K562 (cell line): ENCODE data around the gene PYY. TPM values are rescaled to one million over a fixed set of nuclear protein-coding genes. Genes with fewer than 3 reads are reported as not detected.

Experiments used
- ATAC-seq: fragments of 200-7000 bp; cut with Tn5 transposase; 3 replicates; pipeline ENCODE4 v1.9.1; 2020; ENCODE audit warnings: moderate library complexity
- BruUV-seq: library from RNA; stranded (reverse); fragments of 400-500 nt; replicated peaks from 2 replicates; lab custom pipeline; 2021; lab: Mats Ljungman, UMichigan
- CTCF ChIA-PET: fragments of 300-600 bp; formaldehyde crosslinking; extraction: SDS; loops from one replicate; lab custom pipeline; 2021; ENCODE audit warnings: low intra/inter-chr PET ratio; lab: Yijun Ruan, JAX
- POLR2A ChIA-PET: fragments of 300-600, 350-650 bp; sonication (Branson Sonifier 250); formaldehyde crosslinking; extraction: SDS; loops from one replicate; lab custom pipeline; 2021; ENCODE audit warnings: antibody characterized with exemption, inconsistent platforms; lab: Yijun Ruan, JAX
- DNase-seq, 4 experiments: peaks; one replicate each; pipeline versions ENCODE4 v3.0.0 to v3.0.0-alpha.2; 2011 to 2018; ENCODE audit warnings: low spot score in 3 of 4, mixed read lengths in 3 of 4; ENCODE audit errors: extremely low read depth in 1 of 4
- FAIRE-seq: peaks from 2 replicates; lab custom pipeline; 2011; peaks lifted over from hg19 to GRCh38; lab: Jason Lieb, UNC
- H2AFZ ChIP-seq: 2 replicates; pipeline ENCODE4 v1.6.0; 2011; ENCODE audit warnings: low read depth, low read length, control low read depth, inconsistent platforms
- H3K27ac ChIP-seq: fragments of 200-600 bp; 3 replicates; pipeline ENCODE4 v1.8.0; 2011; ENCODE audit warnings: low read depth, mild to moderate bottlenecking, control low read depth, inconsistent platforms, low read length, moderate library complexity, mixed read lengths; ENCODE audit errors: extremely low read depth
- H3K27me3 ChIP-seq, 2 experiments: fragments of 300-600 bp in 1 of 2; 2 replicates in 1 of 2; 3 replicates in 1 of 2; pipeline versions ENCODE4 v1.6.0 to v1.8.0; 2011; ENCODE audit warnings: inconsistent platforms in 2 of 2, low read length in 2 of 2, mild to moderate bottlenecking in 1 of 2, mixed read lengths in 1 of 2, moderate library complexity in 1 of 2; ENCODE audit not compliant: control insufficient read depth in 2 of 2, insufficient read depth in 2 of 2
- H3K36me3 ChIP-seq: fragments of 300-600 bp; 3 replicates; pipeline ENCODE4 v1.8.0; 2011; ENCODE audit warnings: mild to moderate bottlenecking, low read length, inconsistent platforms; ENCODE audit not compliant: control insufficient read depth, insufficient read depth
- H3K4me1 ChIP-seq, 2 experiments: fragments of 200-600 bp in 1 of 2; replicated peaks in 1 of 2; 2 replicates in 1 of 2; 3 replicates in 1 of 2; pipeline versions ENCODE4 v1.5.1 to v1.8.0; 2011; ENCODE audit warnings: inconsistent platforms in 2 of 2, low read length in 2 of 2, mild to moderate bottlenecking in 1 of 2, mixed read lengths in 1 of 2, moderate library complexity in 1 of 2; ENCODE audit not compliant: control insufficient read depth in 2 of 2, insufficient read depth in 2 of 2
- H3K4me2 ChIP-seq: 2 replicates; pipeline ENCODE4 v1.6.1; 2011; ENCODE audit warnings: low read length, control low read depth, inconsistent platforms, mixed read lengths; ENCODE audit not compliant: insufficient read depth
- H3K4me3 ChIP-seq: fragments of 200-600 bp; sonication (generic), shearing (Covaris generic); 2 replicates; pipeline ENCODE4 v1.5.1; 2016; ENCODE audit warnings: control low read depth, inconsistent platforms
- H3K79me2 ChIP-seq: fragments of 200-600 bp; 3 replicates; pipeline ENCODE4 v1.8.0; 2011; ENCODE audit warnings: low read length, inconsistent platforms; ENCODE audit not compliant: control insufficient read depth, insufficient read depth
- H3K9ac ChIP-seq, 2 experiments: 2 replicates each; pipeline versions ENCODE4 v1.6.0 to v1.6.1; 2011; ENCODE audit warnings: low read depth in 2 of 2, low read length in 2 of 2, control low read depth in 1 of 2, inconsistent platforms in 1 of 2, mild to moderate bottlenecking in 1 of 2, mixed read lengths in 1 of 2; ENCODE audit not compliant: insufficient read depth in 1 of 2
- H3K9me1 ChIP-seq: one replicate; pipeline ENCODE4 v1.6.0; 2011; ENCODE audit warnings: inconsistent platforms, mild to moderate bottlenecking, low read length, moderate library complexity; ENCODE audit not compliant: control insufficient read depth, insufficient read depth
- H3K9me3 ChIP-seq: replicated peaks from 2 replicates; pipeline ENCODE4 v1.5.1; 2011; ENCODE audit warnings: low read depth, low read length, inconsistent platforms; ENCODE audit not compliant: control insufficient read depth, insufficient read depth
- H4K20me1 ChIP-seq: replicated peaks from 2 replicates; pipeline ENCODE4 v1.6.1; 2011; ENCODE audit warnings: low read length, inconsistent platforms, mixed read lengths; ENCODE audit not compliant: control insufficient read depth, insufficient read depth
- HEY1 ChIP-seq: fragments of 250-450 bp; sonication (Bioruptor Pico); IDR thresholded peaks from 2 replicates; pipeline ENCODE4 v1.5.0; 2020; ENCODE audit warnings: mild to moderate bottlenecking, moderate library complexity, borderline replicate concordance
- IRF9 ChIP-seq: fragments of 450-650 bp; IDR thresholded peaks from 2 replicates; pipeline ENCODE4 v1.6.1; 2016; ENCODE audit warnings: missing biosample characterization, missing genetic modification characterization
- MGA ChIP-seq: fragments of 450-650 bp; IDR thresholded peaks from 2 replicates; pipeline ENCODE4 v1.6.1; 2016; ENCODE audit warnings: mild to moderate bottlenecking, moderate library complexity
- POU5F1 ChIP-seq: fragments of 150-350 bp; IDR thresholded peaks from 2 replicates; pipeline ENCODE4 v1.6.1; 2014; ENCODE audit warnings: borderline replicate concordance, low read length, low read depth, mild to moderate bottlenecking; ENCODE audit not compliant: partially characterized antibody
- RBM39 ChIP-seq: fragments of 200-400 bp; formaldehyde crosslinking; optimal IDR thresholded peaks from 2 replicates; pipeline ENCODE3; 2018; ENCODE audit warnings: low read depth, low read length
- SIX5 ChIP-seq, 2 experiments: IDR thresholded peaks; 2 replicates each; pipeline ENCODE4 v1.6.1; 2011; ENCODE audit warnings: low read length in 2 of 2, borderline replicate concordance in 1 of 2, low read depth in 1 of 2, mild to moderate bottlenecking in 1 of 2, moderate library complexity in 1 of 2; ENCODE audit not compliant: insufficient read depth in 1 of 2
- SRF ChIP-seq, 2 experiments: fragments of 250-450, 450-650 bp in 1 of 2; sonication (Bioruptor Pico) in 1 of 2; sonication (generic) in 1 of 2; formaldehyde crosslinking; IDR thresholded peaks; 2 replicates each; pipeline versions ENCODE4 v1.5.0 to v1.5.1; 2020 to 2022; ENCODE audit warnings: mild to moderate bottlenecking in 1 of 2, missing genetic modification reagents in 1 of 2
- U2AF1 ChIP-seq: fragments of 200-400 bp; formaldehyde crosslinking; optimal IDR thresholded peaks from 2 replicates; pipeline ENCODE3; 2017; ENCODE audit warnings: mild to moderate bottlenecking, low read depth, low read length, moderate library complexity
- WHSC1 ChIP-seq: IDR thresholded peaks from one replicate; pipeline ENCODE4 v1.6.1; 2012; ENCODE audit warnings: low read length, control low read depth, inconsistent platforms
- ZNF217 ChIP-seq: sonication (generic); formaldehyde crosslinking; IDR thresholded peaks from 2 replicates; pipeline ENCODE4 v1.8.0; 2022; ENCODE audit warnings: mild to moderate bottlenecking, missing genetic modification reagents
- ZNF23 ChIP-seq: fragments of 250-450 bp; sonication (Bioruptor Pico); IDR thresholded peaks from 2 replicates; pipeline ENCODE4 v1.4.0; 2020; ENCODE audit warnings: mild to moderate bottlenecking
- WGBS: fragments of 100-300 bp; shearing (Covaris generic); methylation state at CpG from one replicate; pipeline ENCODE4 v1.1.6; 2016; ENCODE audit warnings: low coverage, mixed read lengths; ENCODE audit not compliant: insufficient coverage; ENCODE audit errors: missing lambda C conversion rate; 5-methylcytosine and 5-hydroxymethylcytosine counted together
- in situ Hi-C: fragments of 300-500 bp; cut with MboI; formaldehyde crosslinking; loops from 4 replicates; pipeline ENCODE4 v1.15.0; 2018; ENCODE audit warnings: inconsistent platforms, mixed read lengths
- intact Hi-C: fragments of 100-400 bp; cut with micrococcal nuclease; formaldehyde crosslinking; loops from 2 replicates; pipeline ENCODE4 v1.14.2; 2022
- polyA plus RNA-seq, 8 experiments: library from polyadenylated mRNA; depleted of rRNA in 4 of 8; stranded (reverse) in 5 of 8; unstranded in 3 of 8; fragments of >200 nt; fragmentation: Nextera tagmentation in 2 of 8; fragmentation: Illumina TruSeq in 1 of 8; extraction: Ambion mirVana in 2 of 8; extraction: Trizol in 1 of 8; gene quantifications; 2 replicates each; pipeline versions ENCODE4 v1.2.1 to v1.2.3, GENCODE V29; 2011 to 2014; ENCODE audit warnings: inconsistent platforms in 1 of 8, missing spikeins in 1 of 8
- total RNA-seq, 7 experiments: library from RNA; depleted of rRNA in 6 of 7; stranded (reverse); fragments of >200 nt in 6 of 7; fragmentation: Illumina TruSeq in 2 of 7; extraction: Trizol in 2 of 7; gene quantifications; 2 replicates each; pipeline versions ENCODE4 v1.2.1 to v1.2.3, GENCODE V29; 2011 to 2021; ENCODE audit warnings: low replicate concordance in 1 of 7

The PYY gene
- total and polyA plus RNA-seq, 9 of the 15 experiments (the other 6 are each of a cell fraction or from before 2014, with no cell fraction given) = not detected

DNA sequence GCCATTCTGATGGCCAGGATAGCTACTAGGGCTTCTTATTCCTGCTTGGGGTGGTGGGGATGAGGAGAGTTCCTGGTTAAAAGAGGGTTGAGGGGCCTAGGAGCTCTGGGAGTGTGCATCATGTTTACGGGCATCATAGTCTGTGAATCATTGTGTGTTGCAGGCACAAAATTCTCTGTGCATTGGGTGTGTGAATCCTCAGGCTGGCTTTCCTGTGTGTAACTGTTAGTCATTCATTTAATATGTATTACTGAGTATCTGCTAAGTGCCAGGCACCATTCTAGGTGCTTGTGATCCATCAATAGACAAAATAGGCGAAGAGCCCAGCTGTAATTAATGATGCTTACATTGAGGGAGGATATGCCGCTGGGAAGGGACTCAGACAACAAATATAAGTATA is 17.3 kb downstream of the PYY start:
- DNase-seq (no peak), ATAC-seq (no peak), FAIRE-seq (no peak)
- 35% methylated on average over 3 of the region's 3 CpGs for WGBS
- Histone ChIP-seq H3K9me1 (no peaks in the 10 kb centered on the region), H3K9me3 (no peaks in the 10 kb centered on the region), H3K4me2 (no peak overlapping the region), H4K20me1 (no peaks in the 10 kb centered on the region), H2AFZ (no peak overlapping the region), H3K79me2 (no peaks in the 10 kb centered on the region), H3K4me3 (no peak overlapping the region), H3K36me3 (no peaks in the 10 kb centered on the region), H3K27ac (no peak overlapping the region), H3K27me3 (peaks cover 3 to 46% of the 10 kb centered on the region in 2 experiments; a peak in 3 of 5 replicates), H3K4me1 (peaks cover 0 to 16% of the 10 kb centered on the region in 2 experiments; a peak in 4 of 5 replicates), H3K9ac (no peak overlapping the region)
- intact Hi-C loops = no loop called here
- CTCF ChIA-PET = no interaction called here
- in situ Hi-C loops = loop anchor here (25.0 kb wide), 1 partner anchor 401 kb away; the partner anchor contains the start of gene GRN
- POLR2A ChIA-PET = no interaction called here
- BruUV-seq = no TSS peak
- TF ChIP-seq IRF9 (no peak), SIX5 (IDR thresholded peaks at IDR 0.05; ENCODE audit: borderline replicate concordance in 1 of 2, insufficient read depth in 1 of 2, low read depth in 1 of 2, low read length in 2 of 2) (no peak), SRF (CRISPR knock-in tag; IDR thresholded peaks at IDR 0.05) (no peak), HEY1 (CRISPR knock-in tag) (no peak), U2AF1 (no peak), POU5F1 (no peak), WHSC1 (no peak), ZNF217 (no peak), MGA (no peak), RBM39 (no peak), ZNF23 (CRISPR knock-in tag) (no peak)
